GM23338 (cell line): ENCODE results near the gene MAP2K5.

Experiments used
- CREB1 ChIP-seq: fragments of 250-450 bp; sonication (Bioruptor Pico); IDR thresholded peaks from 2 replicates; pipeline ENCODE4 v1.5.0; 2020; ENCODE audit warnings: low read depth, mild to moderate bottlenecking, moderate library complexity
- CTCF ChIP-seq, 2 experiments: fragments of 200-600 bp in 1 of 2; sonication (generic) in 1 of 2; conservative IDR thresholded peaks; 2 replicates each; pipeline versions ENCODE4 v1.5.1 to v1.6.1; 2016 to 2017; ENCODE audit warnings: antibody characterized with exemption in 2 of 2, low read depth in 2 of 2, mild to moderate bottlenecking in 2 of 2, moderate library complexity in 1 of 2
- ETS1 ChIP-seq: IDR thresholded peaks from 2 replicates; pipeline ENCODE4 v1.6.1; 2016; ENCODE audit warnings: antibody characterized with exemption
- EZH2 ChIP-seq: fragments of 200-600 bp; sonication (generic); IDR thresholded peaks from one replicate; pipeline ENCODE4 v1.8.0; 2017; ENCODE audit warnings: antibody characterized with exemption, mild to moderate bottlenecking, low read depth; ENCODE audit not compliant: unreplicated experiment
- EZH2phosphoT487 ChIP-seq: fragments of 200-600 bp; sonication (generic); IDR thresholded peaks from one replicate; pipeline ENCODE4 v1.8.1; 2018; ENCODE audit warnings: antibody characterized with exemption; ENCODE audit not compliant: unreplicated experiment
- JUNB ChIP-seq: IDR thresholded peaks from one replicate; pipeline ENCODE4 v1.6.1; 2016; ENCODE audit warnings: antibody characterized with exemption; ENCODE audit not compliant: unreplicated experiment
- POLR2AphosphoS5 ChIP-seq: IDR thresholded peaks from 2 replicates; pipeline ENCODE4 v1.6.1; 2016; ENCODE audit warnings: antibody characterized with exemption, low read depth
- REST ChIP-seq: IDR thresholded peaks from one replicate; pipeline ENCODE4 v1.6.1; 2018; ENCODE audit warnings: antibody characterized with exemption; ENCODE audit not compliant: unreplicated experiment
- ZNF114 ChIP-seq: fragments of 250-450 bp; sonication (Bioruptor Pico); IDR thresholded peaks from 2 replicates; pipeline ENCODE4 v1.5.0; 2020; ENCODE audit warnings: mild to moderate bottlenecking, moderate library complexity
- ZNF331 ChIP-seq: fragments of 250-450 bp; sonication (Bioruptor Pico); IDR thresholded peaks from 2 replicates; pipeline ENCODE4 v1.5.0; 2020; ENCODE audit warnings: low read depth, mild to moderate bottlenecking, moderate library complexity

- TF ChIP-seq CTCF (conservative IDR thresholded peaks at IDR 0.05; ENCODE audit: low read depth in 2 of 2) (no peak), EZH2phosphoT487 (peak; percentile 68), REST (no peak), EZH2 (peak; percentile 97), CREB1 (CRISPR knock-in tag) (no peak), JUNB (no peak), ETS1 (no peak), POLR2AphosphoS5 (no peak), ZNF331 (CRISPR knock-in tag) (no peak), ZNF114 (no peak)
Measured at GRCh38 chr15:67827562-67828277, 285.2 kb downstream of the MAP2K5 start.
